SK-N-SH treated with all-trans-retinoic acid at 6 μM for 48 hours (cell line): Measurements from ENCODE around the gene ALX3.

ENCODE experiments used
- ARNTL ChIP-seq: fragments of 450-650 bp; formaldehyde crosslinking; IDR thresholded peaks from 2 replicates; pipeline ENCODE4 v1.5.0; 2020; ENCODE audit warnings: low read depth, mild to moderate bottlenecking, moderate library complexity, borderline replicate concordance
- OSR1 ChIP-seq: fragments of 250-450 bp; sonication (Bioruptor Pico); IDR thresholded peaks from 2 replicates; pipeline ENCODE4 v1.8.0; 2022; ENCODE audit warnings: moderate library complexity, mild to moderate bottlenecking, inconsistent platforms
- RARB ChIP-seq: fragments of 250-450 bp; sonication (Bioruptor Pico); IDR thresholded peaks from 2 replicates; pipeline ENCODE4 v1.8.0; 2021; ENCODE audit warnings: mild to moderate bottlenecking, moderate library complexity
- ZFP30 ChIP-seq: fragments of 450-650 bp; formaldehyde crosslinking; IDR thresholded peaks from 2 replicates; pipeline ENCODE4 v1.5.0; 2022; ENCODE audit warnings: mild to moderate bottlenecking, moderate library complexity
- ZNF565 ChIP-seq: fragments of 450-650 bp; formaldehyde crosslinking; conservative IDR thresholded peaks from 2 replicates; pipeline ENCODE4 v1.5.0; 2020; ENCODE audit warnings: low read depth, mild to moderate bottlenecking, moderate library complexity
- TF ChIP-seq, protein P1 (sequence below): fragments of 250-450 bp; sonication (Bioruptor Pico); IDR thresholded peaks from 2 replicates; pipeline ENCODE4 v1.8.0; 2020; ENCODE audit warnings: mild to moderate bottlenecking, moderate library complexity, borderline replicate concordance
- TF ChIP-seq, protein P2 (sequence below): fragments of 250-450 bp; sonication (Bioruptor Pico); IDR thresholded peaks from 2 replicates; pipeline ENCODE4 v1.8.0; 2021; ENCODE audit warnings: low read depth, mild to moderate bottlenecking, moderate library complexity, borderline replicate concordance

DNA sequence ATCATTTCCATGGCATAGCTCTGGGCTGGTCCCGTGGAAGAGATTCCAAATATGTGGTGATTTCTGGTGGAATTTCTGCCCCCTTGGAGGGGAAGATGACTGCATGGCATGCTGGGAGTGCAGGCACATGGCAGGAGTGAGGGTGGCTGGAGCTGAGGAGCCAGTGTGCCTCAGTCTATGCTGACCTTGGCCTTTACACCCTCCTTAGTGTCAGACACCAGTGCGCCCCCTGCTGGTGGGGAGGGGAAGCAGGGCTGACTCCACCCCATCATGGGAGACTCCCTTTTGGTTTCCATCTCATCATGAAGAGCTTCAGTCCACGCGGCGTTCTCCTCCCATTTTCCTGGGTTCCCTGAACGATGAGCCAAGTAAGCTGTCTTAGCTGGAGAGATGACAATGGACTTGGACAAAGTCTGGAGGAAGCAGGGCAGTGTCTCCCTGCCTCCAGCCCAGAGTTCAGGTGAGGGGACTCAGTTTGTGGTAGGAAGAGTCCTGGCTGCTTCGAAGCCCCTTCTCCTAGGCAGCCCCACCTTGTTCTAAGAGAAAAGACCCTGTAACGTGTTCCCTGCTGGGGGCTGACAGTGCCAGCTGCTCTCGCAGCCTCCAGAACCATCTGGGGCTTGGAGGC is 10.3 kb downstream of the ALX3 start:
- TF ChIP-seq, protein P1, sequence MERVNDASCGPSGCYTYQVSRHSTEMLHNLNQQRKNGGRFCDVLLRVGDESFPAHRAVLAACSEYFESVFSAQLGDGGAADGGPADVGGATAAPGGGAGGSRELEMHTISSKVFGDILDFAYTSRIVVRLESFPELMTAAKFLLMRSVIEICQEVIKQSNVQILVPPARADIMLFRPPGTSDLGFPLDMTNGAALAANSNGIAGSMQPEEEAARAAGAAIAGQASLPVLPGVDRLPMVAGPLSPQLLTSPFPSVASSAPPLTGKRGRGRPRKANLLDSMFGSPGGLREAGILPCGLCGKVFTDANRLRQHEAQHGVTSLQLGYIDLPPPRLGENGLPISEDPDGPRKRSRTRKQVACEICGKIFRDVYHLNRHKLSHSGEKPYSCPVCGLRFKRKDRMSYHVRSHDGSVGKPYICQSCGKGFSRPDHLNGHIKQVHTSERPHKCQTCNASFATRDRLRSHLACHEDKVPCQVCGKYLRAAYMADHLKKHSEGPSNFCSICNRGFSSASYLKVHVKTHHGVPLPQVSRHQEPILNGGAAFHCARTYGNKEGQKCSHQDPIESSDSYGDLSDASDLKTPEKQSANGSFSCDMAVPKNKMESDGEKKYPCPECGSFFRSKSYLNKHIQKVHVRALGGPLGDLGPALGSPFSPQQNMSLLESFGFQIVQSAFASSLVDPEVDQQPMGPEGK = no peak
- TF ChIP-seq RARB = no peak
- TF ChIP-seq OSR1 (CRISPR knock-in tag) = no peak
- TF ChIP-seq ZNF565 (CRISPR knock-in tag) = no peak
- TF ChIP-seq ARNTL = 0 out of 2 replicates have a peak, but pooled peaks have one; percentile 38
- no peak for TF ChIP-seq ZFP30 (CRISPR knock-in tag)
- TF ChIP-seq, protein P2, sequence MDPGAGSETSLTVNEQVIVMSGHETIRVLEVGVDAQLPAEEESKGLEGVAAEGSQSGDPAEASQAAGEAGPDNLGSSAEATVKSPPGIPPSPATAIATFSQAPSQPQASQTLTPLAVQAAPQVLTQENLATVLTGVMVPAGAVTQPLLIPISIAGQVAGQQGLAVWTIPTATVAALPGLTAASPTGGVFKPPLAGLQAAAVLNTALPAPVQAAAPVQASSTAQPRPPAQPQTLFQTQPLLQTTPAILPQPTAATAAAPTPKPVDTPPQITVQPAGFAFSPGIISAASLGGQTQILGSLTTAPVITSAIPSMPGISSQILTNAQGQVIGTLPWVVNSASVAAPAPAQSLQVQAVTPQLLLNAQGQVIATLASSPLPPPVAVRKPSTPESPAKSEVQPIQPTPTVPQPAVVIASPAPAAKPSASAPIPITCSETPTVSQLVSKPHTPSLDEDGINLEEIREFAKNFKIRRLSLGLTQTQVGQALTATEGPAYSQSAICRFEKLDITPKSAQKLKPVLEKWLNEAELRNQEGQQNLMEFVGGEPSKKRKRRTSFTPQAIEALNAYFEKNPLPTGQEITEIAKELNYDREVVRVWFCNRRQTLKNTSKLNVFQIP (CRISPR knock-in tag) = no peak
